Lower leg skin (tissue), 4 donors: ENCODE measurements around the gene IFNK. TPM values are rescaled to one million over a fixed set of nuclear protein-coding genes. Genes with fewer than 3 reads are reported as not detected.

Experiments
- DNase-seq, 2 donors: peaks; one replicate each; pipeline ENCODE4 v3.0.0-alpha.2; 2019; ENCODE audit warnings: low spot score in 2 of 2
- H3K4me3 ChIP-seq: fragments of 200-600 bp; sonication (generic); 2 replicates; pipeline ENCODE4 v1.5.1; 2017; ENCODE audit warnings: mild to moderate bottlenecking, low read depth; ENCODE audit not compliant: poor library complexity, severe bottlenecking
- CTCF ChIP-seq, 3 donors: fragments of 450-650 bp; IDR thresholded peaks; one replicate each; pipeline ENCODE4 v1.5.1; 2016; ENCODE audit warnings: antibody characterized with exemption in 3 of 3, mild to moderate bottlenecking in 3 of 3, moderate library complexity in 2 of 3
- POLR2A ChIP-seq, 2 donors: fragments of 450-650 bp; IDR thresholded peaks; one replicate each; pipeline ENCODE4 v1.6.1; 2016 to 2017; ENCODE audit warnings: antibody characterized with exemption in 2 of 2, mild to moderate bottlenecking in 1 of 2, moderate library complexity in 1 of 2
- WGBS, 2 donors: methylation state at CpG; one replicate each; pipeline ENCODE4 v1.1.5; 2018; 5-methylcytosine and 5-hydroxymethylcytosine counted together
- intact Hi-C: fragments of 100-400 bp; cut with DNase I; formaldehyde crosslinking; loops from one replicate; pipeline ENCODE4 v1.15.0; 2023; ENCODE audit warnings: low total_unique reads
- total RNA-seq, 4 donors: library from RNA; depleted of rRNA; stranded (reverse); fragments of >200 nt; gene quantifications; one replicate each; pipeline ENCODE4 v1.1.0, GENCODE V29; 2016

The IFNK gene
- total RNA-seq, 4 donors from 2014 or later: not detected

- no peak for TF ChIP-seq CTCF (IDR thresholded peaks at IDR 0.05)
- no peak for TF ChIP-seq POLR2A (IDR thresholded peaks at IDR 0.05)
- H3K4me3 ChIP-seq: no peak overlapping the region
- intact Hi-C loops: no loop called here
- DNase-seq: no peak
- WGBS, 2 donors: 88 to 91% methylated on average over 6 of the region's 6 CpGs
These were observed 40.5 kb upstream of the IFNK start for GRCh38 chr9:27483576-27483975.

GRCh38 chr9:27485158-27485557 is 38.9 kb upstream of the IFNK start:
- DNase-seq: no peak
- intact Hi-C loops: no loop called here
- H3K4me3 ChIP-seq: no peak overlapping the region
- TF ChIP-seq POLR2A (IDR thresholded peaks at IDR 0.05) (no peak), CTCF (IDR thresholded peaks at IDR 0.05) (no peak)
- whole genome bisulfite sequencing, 2 donors: 97 to 100% methylated on average over 1 of the region's 1 CpG

- DNase-seq: no peak
- no peak overlapping the region for H3K4me3 ChIP-seq
- TF ChIP-seq POLR2A (IDR thresholded peaks at IDR 0.05): no peak
- TF ChIP-seq CTCF (IDR thresholded peaks at IDR 0.05): no peak
- intact Hi-C loops: no loop called here
- WGBS, 2 donors: 54 to 65% methylated on average over 5 of the region's 5 CpGs
These were observed 36.9 kb upstream of the IFNK start for GRCh38 chr9:27487128-27487640.

GRCh38 chr9:27487927-27488326 is 36.2 kb upstream of the IFNK start:
- WGBS, 2 donors: 88 to 93% methylated on average over 1 of the region's 1 CpG
- DNase-seq: no peak
- no peak for TF ChIP-seq POLR2A (IDR thresholded peaks at IDR 0.05)
- TF ChIP-seq CTCF (IDR thresholded peaks at IDR 0.05): no peak
- H3K4me3 ChIP-seq: no peak overlapping the region
- intact Hi-C loops: no loop called here

GRCh38 chr9:27489087-27489876 is 34.8 kb upstream of the IFNK start:
- no peak overlapping the region for H3K4me3 ChIP-seq
- TF ChIP-seq CTCF (IDR thresholded peaks at IDR 0.05) (no peak), POLR2A (IDR thresholded peaks at IDR 0.05) (no peak)
- intact Hi-C loops: no loop called here
- no peak for DNase-seq
- WGBS, 2 donors: 87 to 88% methylated on average over 5 of the region's 5 CpGs
